Parietal lobe (tissue), 2 donors: ENCODE data around the gene TUT7. TPM values are rescaled to one million over a fixed set of nuclear protein-coding genes. Genes with fewer than 3 reads are reported as not detected.

Experiments used
- small RNA-seq: library from RNA; depleted of rRNA; stranded (forward); fragments of <200 nt; gene quantifications from one replicate; pipeline ENCODE3, GENCODE V24; 2014; ENCODE audit warnings: low replicate concordance
- total RNA-seq: library from RNA; depleted of rRNA; stranded (reverse); fragments of >200 nt; gene quantifications from one replicate; pipeline ENCODE4 v1.2.3, GENCODE V29; 2014

TUT7 gene
- 56.3 TPM for total RNA-seq

GRCh38 chr9:86354011-86354817 lies at the start of gene TUT7:
Gene TUT7, minus strand, starts transcription at chr9:86354410. Its CDS starts 1,211 bp downstream, at chr9:86353199.

DNA sequence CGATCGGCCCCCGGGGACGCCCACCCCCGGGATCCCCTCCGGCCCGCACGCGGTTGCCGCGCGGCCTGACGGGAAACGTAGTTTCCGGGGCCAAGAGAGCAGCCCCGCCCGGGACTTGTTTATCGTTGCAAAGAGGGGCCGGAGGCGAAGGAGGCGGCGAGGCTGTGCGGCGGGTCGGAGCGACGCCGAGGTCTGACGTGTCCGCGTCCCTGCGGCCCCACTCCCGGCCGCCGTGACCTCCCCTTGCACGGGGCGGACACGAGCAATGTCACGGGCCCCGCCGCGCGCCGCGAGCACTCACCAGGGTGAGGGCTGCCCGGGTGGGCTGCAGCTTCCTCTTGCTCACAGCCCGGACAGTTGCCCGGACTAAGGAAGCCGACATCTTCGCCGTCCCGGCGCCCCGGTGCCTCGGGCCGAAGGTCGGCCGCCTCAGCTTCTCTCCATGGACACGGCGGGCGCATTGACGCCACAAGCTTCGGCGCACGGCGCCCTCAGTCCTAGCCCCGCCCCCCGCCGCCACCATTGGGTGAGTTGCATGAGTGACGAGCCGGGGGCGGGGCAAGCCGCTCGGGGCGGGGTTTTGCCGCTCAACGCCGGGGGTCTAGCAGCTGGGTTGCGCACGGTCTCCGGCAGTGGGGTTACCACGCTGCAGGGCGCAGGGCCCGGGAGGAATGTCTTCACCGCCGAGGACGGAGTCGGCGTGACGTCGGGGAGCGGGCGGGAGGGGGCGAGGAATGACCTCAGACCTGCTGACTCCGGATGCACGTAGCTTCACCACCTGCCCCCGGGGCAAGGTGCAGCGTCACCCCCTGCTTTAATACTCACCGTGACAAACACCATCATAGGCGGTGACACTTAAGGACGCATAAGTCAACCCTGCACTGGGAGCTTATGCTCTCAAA lies 71.9 kb downstream of the TUT7 start, which contains the start of gene ISCA1:
Gene ISCA1, minus strand, starts transcription at position 462 of the 902 bp plus-strand sequence. Its CDS starts 80 bp downstream, at position 382.

DNA sequence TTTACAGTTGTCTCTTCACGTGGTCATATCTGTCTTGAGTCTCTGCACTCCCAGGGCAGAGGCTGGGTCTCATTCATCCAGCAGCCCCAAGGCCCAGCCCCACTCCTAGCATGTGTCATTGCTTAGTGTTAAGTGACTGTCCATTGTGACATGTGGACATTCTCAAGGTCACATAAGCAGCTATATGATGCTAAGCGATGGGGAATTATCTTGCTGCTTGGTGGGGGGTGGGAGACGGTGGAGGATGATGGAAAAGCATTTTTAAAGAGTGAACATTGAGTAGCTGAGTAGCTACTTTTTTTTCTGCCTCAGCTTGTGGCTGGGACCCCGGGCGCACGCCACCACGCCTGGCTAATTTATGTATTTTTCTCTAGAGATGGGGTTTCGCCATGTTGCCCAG lies 94.7 kb downstream of the TUT7 start, which contains the start of gene C9orf153:
Gene C9orf153, minus strand, starts transcription at position 101 of the 400 bp plus-strand sequence. CDS start 30,054 bp downstream, outside the sequence.

Small RNA genes within 50 kb of the gene (small RNA-seq; reads per million reads assigned to genes)
- gene RN7SKP264: not detected

Other genes with a start within 250 kb of the TUT7 start
- 1.3 TPM for gene C9orf153, start 94.8 kb downstream of the TUT7 start, total RNA-seq
- gene ISCA1, start 71.9 kb downstream of the TUT7 start, total RNA-seq: 73.6 TPM